Activated CD4-positive, alpha-beta T cell treated with anti-CD3 and anti-CD28 coated beads, Interleukin-2, Interleukin-6, amounts not matched to agents 100 ng/mL and 50 ng/mL, durations not matched to agents 16 hours and 8 hours (primary cell): ENCODE measurements around the gene NPTN.

Experiments
- DNase-seq: peaks from one replicate; pipeline ENCODE4 v3.0.0-alpha.2; 2020

NPTN gene

GRCh38 chr15:73517566-73517965 is 115.6 kb downstream of the NPTN start:
- DNase-seq = no peak

GRCh38 chr15:73515527-73515926 is 117.7 kb downstream of the NPTN start:
- no peak for DNase-seq
